HG03097 (cell line): Measurements from ENCODE around the gene NHEJ1.

Source experiments
- ATAC-seq: cut with Tn5 transposase; IDR thresholded peaks from one replicate; pipeline ENCODE4 v1.9.1; 2021; ENCODE audit not compliant: unreplicated experiment, low FRiP score

Gene NHEJ1

DNA sequence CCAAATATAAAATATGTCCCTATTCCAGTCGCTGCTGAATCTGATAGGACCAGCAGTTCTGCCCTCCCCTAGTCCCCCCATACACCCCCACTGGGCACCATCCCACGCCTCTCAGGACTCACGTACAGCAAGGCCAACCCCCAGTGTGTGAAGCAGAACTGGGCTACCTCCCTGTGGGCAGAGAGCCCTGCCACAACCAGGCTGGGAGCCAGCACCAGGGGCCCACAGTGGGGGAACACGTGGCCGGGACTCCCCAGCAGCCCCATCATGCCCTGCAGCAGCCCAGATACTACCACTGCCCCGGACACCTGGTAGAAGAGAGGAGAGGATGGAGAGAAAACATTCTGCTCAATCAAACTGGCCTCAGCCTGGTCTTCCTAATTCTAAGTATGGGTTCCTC lies 7.9 kb upstream of the NHEJ1 start:
- ATAC-seq = no peak

DNA sequence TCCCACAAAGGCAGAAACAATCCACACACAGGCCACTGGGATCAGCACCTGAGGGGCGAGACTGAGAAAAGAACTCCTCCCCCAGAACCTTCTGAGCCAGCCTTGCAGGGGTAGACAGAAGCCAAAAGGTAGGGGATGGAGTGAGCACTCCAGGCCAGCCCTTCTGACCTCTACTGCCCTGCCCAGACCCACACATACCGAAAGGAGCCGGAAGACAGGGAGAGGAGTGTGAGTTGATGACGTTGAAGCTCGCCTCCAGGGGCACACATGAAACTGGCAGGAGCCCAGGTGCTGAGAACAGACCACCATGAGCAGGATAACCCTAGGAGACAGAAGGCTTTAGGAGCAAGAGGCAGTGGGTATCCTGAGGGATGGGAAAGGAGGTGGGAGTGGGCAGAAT lies 7.4 kb upstream of the NHEJ1 start:
- no peak for ATAC-seq

DNA sequence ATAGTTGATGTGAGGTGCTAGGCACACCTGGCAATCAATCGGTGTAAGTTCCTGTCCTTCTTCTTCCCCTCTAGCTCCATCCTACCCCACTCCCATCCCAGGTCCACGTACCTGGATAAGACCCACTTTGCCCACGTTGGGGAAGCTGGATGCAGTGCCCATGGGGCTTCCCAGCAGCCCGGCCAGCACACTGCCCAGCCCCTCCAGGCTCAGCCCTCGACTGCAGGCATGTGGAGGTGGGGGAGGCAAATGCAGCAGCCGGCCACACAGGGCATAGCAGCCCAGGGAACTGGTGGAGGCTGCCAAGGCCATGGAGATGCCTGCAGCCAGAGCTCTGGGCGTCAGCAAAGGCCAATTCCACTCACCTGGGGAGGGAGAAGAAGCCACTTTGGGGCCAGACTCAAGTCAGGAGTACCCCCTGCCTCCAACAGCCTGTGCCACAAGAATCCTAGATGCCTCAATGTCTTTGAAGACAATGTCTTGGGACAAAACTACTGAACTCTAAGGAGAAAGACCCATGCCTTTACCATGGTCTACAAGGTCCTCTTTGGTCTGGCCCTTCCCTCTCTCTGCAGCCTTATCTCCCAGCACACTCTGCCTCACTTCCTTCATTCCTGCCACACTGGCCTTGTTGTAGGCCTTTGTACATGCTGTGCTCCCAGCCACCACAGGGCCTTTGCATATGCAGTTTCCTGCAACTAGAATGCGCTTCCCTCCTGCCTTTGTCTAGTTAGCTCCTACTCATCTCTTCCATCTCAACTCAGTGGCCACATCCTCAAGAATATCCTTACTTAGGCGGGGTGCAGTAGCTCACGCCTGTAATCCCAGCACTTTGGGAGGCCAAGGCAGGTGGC lies 4.7 kb upstream of the NHEJ1 start:
- no peak for ATAC-seq

DNA sequence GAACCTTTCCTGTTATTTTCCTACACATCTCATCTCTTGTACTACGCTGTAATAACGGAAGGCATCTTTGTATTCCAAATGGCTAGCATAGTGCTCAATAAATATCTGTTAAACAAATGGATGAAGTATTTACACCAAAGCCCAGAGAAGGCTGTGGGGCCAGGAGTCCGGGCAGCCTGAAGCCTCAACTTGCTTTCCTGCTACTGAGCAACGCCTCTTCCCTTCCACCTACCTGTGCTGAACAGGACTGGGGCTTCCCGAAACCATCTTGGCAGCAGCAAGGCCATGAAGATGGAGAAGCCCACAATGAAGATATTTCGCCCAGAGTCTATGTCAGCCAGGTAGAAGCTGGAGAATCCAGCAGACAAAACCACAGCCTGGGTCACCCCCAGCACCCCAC lies 2.5 kb upstream of the NHEJ1 start:
- ATAC-seq = no peak

DNA sequence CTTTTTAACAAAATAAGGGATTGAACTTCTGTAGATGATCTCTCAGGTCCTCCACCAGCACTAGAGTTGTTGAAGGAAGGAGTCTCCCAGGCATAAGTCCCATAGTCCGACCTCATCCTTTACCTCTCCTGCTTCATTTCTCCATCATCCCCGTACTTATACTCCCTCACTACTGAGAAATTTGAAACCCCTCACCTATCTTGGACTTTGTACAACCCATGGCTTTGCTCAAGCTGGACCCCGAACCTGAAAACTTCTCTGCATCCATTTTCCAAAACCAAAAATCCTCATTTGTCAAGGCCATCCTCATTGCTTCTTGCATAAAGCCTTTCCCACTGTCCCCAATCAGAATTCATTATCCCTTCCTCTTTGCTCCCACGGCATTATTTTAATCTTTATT lies 482 bp upstream of the NHEJ1 start:
- ATAC-seq = no peak

DNA sequence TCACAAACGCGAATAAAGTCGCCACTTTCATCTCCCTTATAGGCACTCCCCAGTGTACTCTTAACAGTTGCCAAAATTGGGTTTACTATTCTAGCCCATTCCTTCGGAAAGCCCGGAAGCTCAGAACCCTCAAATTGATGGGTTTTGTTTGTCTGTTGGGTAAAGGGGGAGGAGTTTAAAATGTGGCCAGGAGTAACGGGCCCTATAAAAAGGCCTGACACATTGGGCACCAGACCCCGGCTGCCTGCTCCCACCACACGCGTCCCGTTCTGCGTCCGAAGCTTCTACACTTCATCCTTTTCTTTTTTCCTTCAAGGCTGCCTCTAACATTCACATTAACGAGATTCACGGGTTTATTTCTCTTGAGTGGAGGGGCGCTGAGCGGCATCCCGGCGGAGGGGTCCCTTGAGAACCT lies 837 bp downstream of the NHEJ1 start:
- ATAC-seq = no peak

DNA sequence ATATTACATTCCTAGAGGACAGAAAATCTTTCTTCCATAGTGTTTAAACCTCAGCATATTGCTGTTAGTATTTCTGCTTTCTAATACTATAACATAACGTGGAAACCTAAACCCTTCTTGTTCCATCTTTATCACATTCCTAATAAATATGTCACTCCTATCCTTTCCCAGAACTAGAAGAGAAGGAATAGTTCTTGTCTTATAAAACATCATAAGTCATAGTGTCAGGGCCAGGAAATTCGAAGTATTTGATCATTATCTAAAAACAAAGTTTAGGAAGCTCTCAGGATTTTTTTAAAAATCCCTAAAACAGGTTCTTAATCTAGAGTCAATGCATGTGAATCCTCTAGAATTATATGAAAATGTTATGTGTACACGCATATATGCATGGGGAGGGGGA lies 2.0 kb downstream of the NHEJ1 start:
- no peak for ATAC-seq

DNA sequence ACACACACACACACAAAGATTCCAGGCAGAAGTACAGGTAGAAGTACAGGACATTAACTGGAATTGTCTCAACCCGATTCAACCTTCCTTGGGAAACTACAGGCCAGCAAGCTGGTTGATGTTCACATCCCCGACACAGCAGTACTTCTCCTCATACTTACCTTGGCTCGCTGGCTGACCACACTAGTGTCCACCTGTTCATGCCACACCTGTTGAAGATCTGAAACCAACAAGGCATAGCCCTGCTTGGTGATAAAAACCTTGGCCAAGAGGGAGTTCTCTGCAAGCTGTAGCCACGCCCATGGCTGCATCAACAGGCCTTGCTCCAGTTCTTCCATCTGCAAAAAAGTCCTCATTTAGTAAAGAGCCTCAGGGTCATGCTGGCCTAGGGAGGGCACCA lies 2.6 kb downstream of the NHEJ1 start:
- ATAC-seq = no peak

DNA sequence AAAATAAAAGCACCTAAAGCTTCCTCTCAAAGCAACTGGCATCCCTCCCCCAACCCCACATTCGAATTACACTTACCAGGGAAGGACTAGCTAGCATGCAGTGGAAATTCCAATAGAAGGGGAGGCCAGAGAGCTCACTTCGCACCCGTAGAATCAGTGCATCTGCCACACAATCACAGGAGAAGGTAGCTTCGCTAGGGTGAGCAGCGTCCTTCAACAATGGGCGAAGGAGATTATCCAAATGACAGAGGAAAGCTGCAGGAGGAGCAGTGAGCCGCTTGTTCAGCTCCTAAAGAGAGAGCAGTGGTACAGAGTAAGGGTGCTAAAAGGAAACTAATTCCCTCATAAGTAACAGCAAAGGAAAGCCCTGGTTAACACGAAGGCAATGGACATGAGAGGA lies 3.2 kb downstream of the NHEJ1 start:
- ATAC-seq = no peak

DNA sequence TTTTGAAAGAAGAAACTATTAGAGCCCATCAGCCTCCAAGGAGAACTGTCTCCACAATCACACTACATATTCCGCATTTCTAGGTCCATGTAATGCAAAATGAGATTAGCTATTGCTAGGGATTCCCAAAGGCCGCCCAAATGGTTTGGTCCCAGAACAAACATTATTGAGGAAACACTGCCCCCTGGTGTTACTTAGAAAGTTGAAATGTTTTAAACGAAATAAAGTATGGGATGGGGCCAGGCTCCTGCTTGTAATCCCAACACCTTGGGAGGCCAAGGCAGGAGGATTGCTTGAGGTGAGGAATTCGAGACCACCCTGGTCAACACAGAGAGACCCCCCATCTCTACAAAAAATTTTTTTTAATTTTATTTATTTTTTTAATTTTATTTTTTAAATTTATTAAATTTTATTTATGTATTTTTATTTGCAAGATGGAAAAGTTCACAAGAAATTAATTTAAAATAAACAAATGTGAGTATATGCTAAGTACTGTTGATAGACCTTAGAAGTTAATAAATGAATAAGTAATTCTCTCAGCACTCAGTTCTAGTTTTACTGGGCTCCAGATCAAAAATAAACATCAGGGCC lies 5.5 kb downstream of the NHEJ1 start:
- ATAC-seq = no peak

DNA sequence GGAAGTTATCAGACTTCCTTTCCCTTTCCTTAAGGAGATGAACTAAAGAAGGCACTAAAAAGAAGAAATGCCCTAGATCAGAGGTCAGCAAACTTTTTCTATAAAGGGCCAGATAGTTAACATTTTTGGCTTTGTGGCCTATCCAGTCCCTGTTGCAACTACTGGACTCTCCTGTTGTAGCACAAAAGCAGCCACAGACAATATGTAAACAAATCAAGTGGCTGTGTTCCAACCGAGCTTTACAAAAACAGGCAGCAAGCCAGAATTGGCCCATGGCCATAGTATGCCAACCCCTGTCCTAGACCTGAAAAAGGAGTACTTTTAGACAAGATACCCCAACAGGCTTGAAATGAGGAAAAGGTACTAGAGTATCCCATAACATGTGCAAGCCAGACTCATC lies 10.9 kb downstream of the NHEJ1 start:
- no peak for ATAC-seq

DNA sequence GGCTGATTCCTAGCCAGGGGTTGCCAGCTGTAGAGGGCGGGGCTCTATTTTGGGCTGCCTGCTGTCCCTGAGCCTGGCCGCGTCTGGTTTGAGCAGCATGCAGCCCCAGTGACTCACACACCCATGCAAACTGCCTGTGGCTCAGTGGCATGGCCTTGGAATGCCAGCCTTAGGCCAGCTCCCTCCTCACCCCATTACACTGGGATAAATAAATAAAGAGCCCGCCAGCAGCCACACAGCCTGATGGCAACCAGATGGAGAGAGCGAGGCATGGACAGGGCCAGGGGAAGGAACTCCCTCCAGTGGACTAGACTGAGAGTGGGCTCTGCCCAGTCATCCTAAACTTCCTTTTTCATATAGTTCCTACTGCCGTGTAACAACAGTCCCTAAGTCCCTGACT lies 18.3 kb downstream of the NHEJ1 start:
- no peak for ATAC-seq

DNA sequence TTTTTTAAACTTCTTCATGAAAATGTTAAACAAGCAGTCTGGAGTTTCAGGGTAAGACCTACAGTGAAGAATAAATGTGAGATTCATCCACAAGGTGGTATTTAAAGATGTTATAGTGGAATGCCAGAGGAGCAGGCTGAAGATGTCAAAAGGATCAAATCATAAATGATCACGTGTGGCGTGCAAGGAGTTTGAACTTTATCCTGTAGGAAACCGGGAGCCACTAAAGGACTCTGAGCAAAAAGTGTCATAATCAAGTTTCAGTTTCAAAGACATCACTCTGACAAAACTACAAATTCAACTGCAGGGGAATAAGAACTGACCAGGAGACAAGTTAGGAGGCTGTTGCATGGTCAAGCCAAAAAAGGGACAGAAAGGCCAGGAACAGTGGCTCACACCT lies 19.9 kb downstream of the NHEJ1 start:
- ATAC-seq = no peak

DNA sequence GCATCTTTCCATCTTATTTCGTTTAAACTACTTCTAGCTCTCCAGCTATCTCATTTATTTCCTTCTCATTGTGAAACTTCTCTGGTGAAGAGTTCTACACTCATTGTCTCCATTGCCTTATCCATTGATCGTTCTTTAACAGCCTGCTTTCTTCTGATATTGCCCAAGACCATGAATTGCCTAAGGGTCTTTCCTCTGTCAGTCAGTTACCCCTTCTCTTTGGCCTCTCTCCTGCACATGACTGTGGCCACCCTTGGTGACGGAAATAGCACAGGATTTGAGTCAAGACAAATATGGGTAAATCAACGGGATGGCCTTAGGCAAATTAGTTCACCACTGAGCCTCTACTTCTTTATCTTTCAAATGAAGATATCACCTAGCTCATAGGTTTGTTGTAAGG lies 26.6 kb downstream of the NHEJ1 start:
- ATAC-seq = no peak

DNA sequence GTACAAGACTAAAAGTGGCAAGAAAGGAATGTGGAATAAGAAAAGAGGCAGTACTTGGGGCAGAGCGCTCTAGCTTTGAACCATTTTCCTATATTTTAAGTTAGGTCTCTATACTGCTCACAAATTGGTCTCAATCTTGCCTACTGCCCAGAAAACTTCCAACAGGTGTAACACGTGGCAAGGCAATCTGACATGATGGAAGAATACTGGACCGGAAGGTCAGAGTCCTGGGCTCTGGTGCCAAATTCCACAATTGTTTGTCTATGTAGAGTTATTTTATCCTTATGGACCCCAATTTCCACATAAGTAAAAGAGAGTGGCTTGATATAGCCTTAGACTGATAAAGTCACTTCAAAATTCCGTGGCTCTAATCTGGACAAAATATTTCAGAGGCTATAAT lies 28.9 kb downstream of the NHEJ1 start:
- no peak for ATAC-seq

DNA sequence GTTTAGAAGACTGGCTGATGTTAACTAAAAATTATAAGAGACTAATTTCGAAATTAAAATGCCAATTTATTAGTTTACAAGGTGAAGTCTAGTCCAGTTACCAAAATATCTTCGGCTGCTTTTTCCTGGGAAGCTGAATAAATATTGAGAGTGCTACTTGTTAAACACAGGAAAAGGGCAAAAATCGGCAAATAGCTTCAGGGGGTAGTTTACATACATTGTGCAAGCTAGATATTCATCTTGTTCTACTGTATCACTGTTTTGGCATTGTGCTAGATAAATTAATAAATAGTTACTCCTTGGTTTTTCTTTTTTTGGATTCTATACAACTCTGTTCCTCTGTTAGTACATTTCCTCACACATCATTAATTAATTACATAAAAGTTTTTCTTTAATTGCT lies 29.3 kb downstream of the NHEJ1 start:
- no peak for ATAC-seq

DNA sequence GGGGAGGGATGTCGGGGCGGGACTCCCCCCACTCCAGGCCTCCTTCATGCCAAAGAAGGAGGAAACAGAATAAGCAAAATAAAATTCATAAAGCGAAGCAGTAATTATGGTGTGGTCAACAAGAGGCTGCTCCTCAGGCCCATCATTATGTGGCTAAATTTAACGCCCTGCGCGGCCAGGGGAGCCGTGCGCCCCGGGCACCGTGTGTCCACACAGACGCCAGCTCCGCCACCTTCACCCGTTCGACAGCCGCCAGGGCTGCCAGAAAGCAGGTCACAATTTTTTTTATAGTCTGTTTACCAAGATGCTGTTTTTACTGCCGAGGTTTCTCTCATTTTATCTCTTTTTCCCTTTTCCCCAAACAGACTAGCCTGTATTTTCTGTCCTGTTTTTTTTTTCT lies 31.0 kb downstream of the NHEJ1 start:
- no peak for ATAC-seq

DNA sequence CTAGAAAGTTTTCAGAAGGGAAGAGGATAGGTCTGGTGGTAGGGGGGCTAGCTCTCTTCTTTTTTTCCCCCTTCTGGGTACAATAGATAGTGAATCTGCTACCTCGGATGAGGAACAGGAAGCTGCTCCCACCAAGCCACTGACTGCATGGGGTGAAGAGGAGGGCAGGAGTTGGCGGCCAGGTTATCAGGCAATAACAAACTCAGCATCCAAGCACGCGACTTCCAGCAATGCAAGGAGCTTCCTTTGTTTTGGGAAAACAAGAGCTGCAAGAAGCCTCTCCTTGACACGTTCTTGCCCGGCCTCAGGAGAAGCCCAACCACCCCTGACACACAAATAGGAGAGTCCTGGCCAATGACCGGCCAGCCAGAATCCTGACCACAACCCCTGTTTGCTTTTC lies 32.2 kb downstream of the NHEJ1 start:
- no peak for ATAC-seq

DNA sequence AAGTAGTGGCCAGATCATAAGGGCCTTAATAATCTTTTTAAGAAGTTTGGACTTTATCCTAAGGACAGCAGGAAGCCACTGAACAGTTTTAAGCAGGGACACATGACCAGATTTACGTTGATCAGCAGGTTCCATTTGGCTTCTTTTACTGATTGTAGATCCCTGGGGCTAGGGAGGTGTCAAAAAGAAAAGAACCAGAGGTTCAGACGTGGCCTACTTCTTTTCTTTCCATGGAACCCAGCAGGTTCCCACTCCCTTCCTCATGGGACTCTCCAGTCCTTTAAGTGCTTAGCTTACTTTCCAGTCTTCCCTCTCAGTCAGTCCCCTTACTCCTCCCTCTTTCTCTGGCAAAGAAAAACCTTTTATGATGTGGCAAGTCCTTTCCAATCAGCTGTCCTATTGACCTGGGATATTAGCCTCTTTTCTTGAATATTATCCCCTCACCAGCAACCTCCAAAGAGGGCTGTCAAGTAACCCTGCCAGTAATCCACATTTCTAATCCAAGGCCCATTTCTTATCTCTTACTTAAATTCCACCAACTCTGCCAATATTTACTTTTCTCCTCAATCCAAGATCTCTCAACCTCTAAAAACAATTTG lies 33.5 kb downstream of the NHEJ1 start:
- no peak for ATAC-seq

DNA sequence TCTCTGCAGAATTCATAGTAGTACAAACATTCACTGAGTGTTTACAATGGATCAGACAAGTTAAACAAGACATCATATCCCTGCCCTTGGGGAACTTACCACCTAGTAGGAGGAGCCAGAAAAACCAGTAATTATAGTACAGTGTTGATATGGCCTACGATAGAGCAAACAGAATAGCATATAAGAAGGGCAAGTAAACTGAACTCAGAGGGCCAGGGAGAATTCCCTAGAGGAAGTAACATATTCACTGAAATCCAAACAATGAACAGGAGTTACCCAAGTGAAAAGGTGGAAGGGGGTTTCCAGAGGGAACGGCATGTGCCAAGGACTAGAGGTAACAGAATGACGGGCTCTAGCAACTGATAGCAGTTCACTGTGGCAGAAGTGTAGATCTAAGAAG lies 34.1 kb downstream of the NHEJ1 start:
- ATAC-seq = no peak

DNA sequence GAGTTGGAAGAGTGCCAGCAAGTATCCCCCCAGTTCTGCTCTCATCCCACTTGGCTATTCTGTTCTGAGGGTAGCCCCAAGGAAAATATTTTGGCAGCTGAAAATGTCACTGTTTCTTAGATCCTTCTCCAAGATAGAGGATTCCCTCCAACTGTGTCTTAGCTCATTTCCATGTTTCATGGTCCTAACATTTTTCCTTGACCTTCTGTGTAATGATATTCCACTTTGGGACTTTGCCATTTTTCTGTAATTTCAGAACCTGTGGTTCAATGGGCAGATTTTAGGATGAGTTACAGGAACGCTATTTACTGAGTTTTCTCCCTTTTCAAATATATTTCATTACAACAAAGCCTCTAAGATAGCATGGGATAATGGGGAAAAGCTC lies 34.7 kb downstream of the NHEJ1 start:
- ATAC-seq = no peak

DNA sequence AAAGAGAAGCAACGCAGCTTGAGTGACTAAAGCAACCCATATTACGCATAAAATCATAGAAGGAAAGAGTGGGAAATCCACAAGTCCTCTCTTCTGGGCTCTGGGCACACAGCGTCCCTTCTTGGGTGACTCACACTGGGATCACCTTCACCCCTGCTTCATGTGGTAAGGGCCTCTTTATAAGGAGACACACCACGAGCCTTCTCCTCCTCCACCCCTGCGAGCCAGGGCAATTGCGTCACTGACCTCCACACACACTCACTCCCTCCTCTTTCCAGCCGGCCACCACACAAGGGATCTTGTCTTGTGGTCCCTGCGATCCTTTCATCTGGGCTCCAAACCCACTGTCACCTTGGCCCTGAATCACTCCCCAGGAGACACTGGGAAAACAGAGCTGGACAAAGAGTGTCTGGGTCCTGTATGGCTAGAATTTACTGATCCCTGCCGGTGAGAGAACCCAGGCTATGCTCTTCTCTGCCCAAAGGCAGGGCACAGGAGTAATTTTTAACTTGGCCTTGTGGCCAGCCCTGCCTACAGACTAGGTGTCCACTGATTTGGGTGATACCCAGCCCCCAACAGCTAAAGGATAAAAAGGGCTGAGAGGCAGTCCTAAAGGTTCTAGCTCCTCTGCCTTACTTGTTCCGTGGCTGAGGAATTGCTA lies 35.3 kb downstream of the NHEJ1 start:
- ATAC-seq = no peak
